H9 (cell line): ENCODE results near the gene PSMB7. TPM values are rescaled to one million over a fixed set of nuclear protein-coding genes. Genes with fewer than 3 reads are reported as not detected.

Source experiments
- DNase-seq: peaks from one replicate; pipeline ENCODE4 v3.0.0-alpha.2; 2017
- H2AFZ ChIP-seq: one replicate; pipeline ENCODE4 v1.6.1; 2013; ENCODE audit warnings: mild to moderate bottlenecking, low read length, control low read depth, moderate library complexity
- H2AK5ac ChIP-seq: 2 replicates; pipeline ENCODE4 v1.6.1; 2013; ENCODE audit warnings: low read length, control low read depth, mixed read lengths; ENCODE audit not compliant: insufficient read length
- H2BK120ac ChIP-seq: one replicate; pipeline ENCODE4 v1.6.1; 2013; ENCODE audit warnings: low read depth, mild to moderate bottlenecking, low read length, control low read depth, inconsistent platforms; ENCODE audit not compliant: poor library complexity, severe bottlenecking
- H2BK12ac ChIP-seq: 2 replicates; pipeline ENCODE4 v1.6.1; 2013; ENCODE audit warnings: low read length, control low read depth, mixed read lengths, low read depth; ENCODE audit not compliant: insufficient read length
- H2BK15ac ChIP-seq: 2 replicates; pipeline ENCODE4 v1.6.1; 2013; ENCODE audit warnings: low read depth, low read length, control low read depth
- H2BK20ac ChIP-seq: one replicate; pipeline ENCODE4 v1.6.1; 2013; ENCODE audit warnings: low read depth, mild to moderate bottlenecking, low read length, control low read depth, inconsistent platforms; ENCODE audit not compliant: poor library complexity, severe bottlenecking
- H2BK5ac ChIP-seq: 2 replicates; pipeline ENCODE4 v1.6.1; 2013; ENCODE audit warnings: low read length, control low read depth, mixed read lengths; ENCODE audit not compliant: insufficient read length
- H3K14ac ChIP-seq: 2 replicates; pipeline ENCODE4 v1.6.1; 2013; ENCODE audit warnings: low read length, control low read depth; ENCODE audit not compliant: insufficient read depth
- H3K18ac ChIP-seq: 2 replicates; pipeline ENCODE4 v1.6.1; 2013; ENCODE audit warnings: low read depth, mild to moderate bottlenecking, mixed read lengths, low read length, control low read depth; ENCODE audit not compliant: insufficient read length
- H3K23ac ChIP-seq: 2 replicates; pipeline ENCODE4 v1.6.1; 2013; ENCODE audit warnings: low read length, control low read depth, mixed read lengths, low read depth; ENCODE audit not compliant: insufficient read length
- H3K23me2 ChIP-seq: 2 replicates; pipeline ENCODE4 v1.6.1; 2013; ENCODE audit warnings: low read depth, mild to moderate bottlenecking, mixed read lengths, low read length, control low read depth; ENCODE audit not compliant: insufficient read length, poor library complexity, severe bottlenecking
- H3K27ac ChIP-seq: 2 replicates; pipeline ENCODE4 v1.5.1; 2013; ENCODE audit warnings: low read length, control low read depth, mixed read lengths, low read depth; ENCODE audit not compliant: insufficient read length
- H3K27me3 ChIP-seq: 2 replicates; pipeline ENCODE4 v1.6.1; 2013; ENCODE audit warnings: low read length, control low read depth, inconsistent platforms; ENCODE audit not compliant: insufficient read depth
- H3K4ac ChIP-seq: 2 replicates; pipeline ENCODE4 v1.6.1; 2013; ENCODE audit warnings: low read depth, mild to moderate bottlenecking, control low read depth, inconsistent platforms, low read length, moderate library complexity
- H3K4me1 ChIP-seq: 2 replicates; pipeline ENCODE4 v1.6.1; 2013; ENCODE audit warnings: low read length, control low read depth, inconsistent platforms; ENCODE audit not compliant: insufficient read depth
- H3K4me2 ChIP-seq: 2 replicates; pipeline ENCODE4 v1.6.1; 2013; ENCODE audit warnings: low read length, control low read depth, mixed read lengths; ENCODE audit not compliant: insufficient read length, insufficient read depth
- H3K56ac ChIP-seq: 2 replicates; pipeline ENCODE4 v1.6.1; 2013; ENCODE audit warnings: low read depth, mild to moderate bottlenecking, mixed read lengths, low read length, control low read depth; ENCODE audit not compliant: insufficient read length
- H3K79me1 ChIP-seq: 2 replicates; pipeline ENCODE4 v1.6.1; 2013; ENCODE audit warnings: low read depth, mild to moderate bottlenecking, moderate library complexity, low read length, control low read depth, inconsistent platforms; ENCODE audit not compliant: insufficient read depth, poor library complexity, severe bottlenecking
- H3K79me2 ChIP-seq: 2 replicates; pipeline ENCODE4 v1.6.1; 2013; ENCODE audit warnings: low read length, control low read depth, inconsistent platforms; ENCODE audit not compliant: insufficient read depth
- H3K9ac ChIP-seq: 2 replicates; pipeline ENCODE4 v1.6.1; 2013; ENCODE audit warnings: low read length, control low read depth, mixed read lengths; ENCODE audit not compliant: insufficient read length; ENCODE audit errors: extremely low read depth
- H3K9me3 ChIP-seq: one replicate; pipeline ENCODE4 v1.6.1; 2013; ENCODE audit warnings: low read depth, low read length, inconsistent platforms; ENCODE audit not compliant: control insufficient read depth
- H3T11ph ChIP-seq: one replicate; pipeline ENCODE4 v1.6.1; 2013; ENCODE audit warnings: mild to moderate bottlenecking, low read length, control low read depth, inconsistent platforms
- H4K20me1 ChIP-seq: one replicate; pipeline ENCODE4 v1.6.1; 2013; ENCODE audit not compliant: control insufficient read depth, insufficient read length, insufficient read depth
- H4K5ac ChIP-seq: 2 replicates; pipeline ENCODE4 v1.6.1; 2013; ENCODE audit warnings: low read depth, mild to moderate bottlenecking, mixed read lengths, low read length, control low read depth; ENCODE audit not compliant: insufficient read length
- H4K8ac ChIP-seq: replicated peaks from 2 replicates; pipeline ENCODE4 v1.6.1; 2013; ENCODE audit warnings: low read length, control low read depth, mixed read lengths, low read depth; ENCODE audit not compliant: insufficient read length
- H4K91ac ChIP-seq: 2 replicates; pipeline ENCODE4 v1.6.1; 2013; ENCODE audit warnings: low read depth, mild to moderate bottlenecking, moderate library complexity, mixed read lengths, low read length, control low read depth; ENCODE audit not compliant: insufficient read length
- H3K27ac Mint-ChIP-seq, 3 experiments: 2 replicates in 2 of 3; 3 replicates in 1 of 3; pipeline ENCODE4 v1.8.0; 2020 to 2021; ENCODE audit warnings: mixed read lengths in 3 of 3, mild to moderate bottlenecking in 1 of 3, moderate library complexity in 1 of 3
- H3K27me3 Mint-ChIP-seq: 2 replicates; pipeline ENCODE4 v1.8.0; 2021; ENCODE audit warnings: low read depth, mild to moderate bottlenecking, moderate library complexity, mixed read lengths
- H3K36me3 Mint-ChIP-seq, 3 experiments: 2 replicates in 2 of 3; 3 replicates in 1 of 3; pipeline ENCODE4 v1.8.0; 2020 to 2021; ENCODE audit warnings: low read depth in 3 of 3, mixed read lengths in 3 of 3; ENCODE audit not compliant: insufficient read depth in 1 of 3
- H3K4me1 Mint-ChIP-seq, 2 experiments: 2 replicates each; pipeline ENCODE4 v1.8.0; 2020; ENCODE audit warnings: mixed read lengths in 2 of 2
- H3K4me3 Mint-ChIP-seq, 2 experiments: 2 replicates in 1 of 2; 3 replicates in 1 of 2; pipeline ENCODE4 v1.8.0; 2020 to 2021; ENCODE audit warnings: mild to moderate bottlenecking in 2 of 2, mixed read lengths in 2 of 2, moderate library complexity in 1 of 2
- H3K9me3 Mint-ChIP-seq, 2 experiments: 2 replicates in 1 of 2; 3 replicates in 1 of 2; pipeline ENCODE4 v1.8.0; 2020; ENCODE audit warnings: mild to moderate bottlenecking in 2 of 2, mixed read lengths in 2 of 2, moderate library complexity in 1 of 2
- WGBS: extraction: QIAGEN DNeasy Blood & Tissue Kit; methylation state at CpG from one replicate; pipeline ENCODE4 v1.1.7; 2013; ENCODE audit warnings: missing lambda C conversion rate, low lambda C conversion rate, mixed read lengths; ENCODE audit not compliant: insufficient read length; ENCODE audit errors: extremely low coverage; 5-methylcytosine and 5-hydroxymethylcytosine counted together
- total RNA-seq: library from RNA; stranded (reverse); gene quantifications from 2 replicates; pipeline ENCODE4 v1.2.1, GENCODE V29; 2021
- TF ChIP-seq, protein P1 (sequence below): fragments of 200-600 bp; sonication (generic); conservative IDR thresholded peaks from 3 replicates; pipeline ENCODE4 v1.8.0; 2021; ENCODE audit warnings: antibody characterized with exemption, mild to moderate bottlenecking

Gene PSMB7
- total RNA-seq, 1 experiment from 2014 or later: 209 TPM

DNA sequence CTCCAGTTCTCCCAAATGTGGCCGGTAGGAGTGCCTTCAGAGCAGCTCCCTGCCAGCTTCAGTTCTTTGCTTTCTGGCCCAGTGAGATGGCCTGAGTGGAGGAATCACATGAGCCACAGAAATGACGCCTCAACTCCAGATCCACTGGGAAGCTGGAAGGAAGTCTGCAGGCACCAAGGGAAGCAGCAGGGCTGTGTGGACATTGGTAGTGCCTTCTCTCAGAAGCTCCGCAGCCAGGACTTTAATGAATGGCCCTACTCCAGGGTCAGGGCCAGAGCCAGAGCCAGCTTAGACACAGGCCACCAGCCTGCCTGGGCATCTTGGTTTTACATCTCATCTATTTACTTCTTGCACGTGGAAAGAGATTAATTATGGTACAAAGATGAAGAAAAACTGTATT is 12.0 kb upstream of the PSMB7 start:
- H3K9ac ChIP-seq: no peak overlapping the region
- H3K27ac ChIP-seq: no peak overlapping the region
- H3K4me3 Mint-ChIP-seq: no peak overlapping the region
- H3K23ac ChIP-seq: no peak overlapping the region
- no peaks in the 10 kb centered on the region for H3K4me1 ChIP-seq
- H4K5ac ChIP-seq: no peak overlapping the region
- no peak overlapping the region for H3K14ac ChIP-seq
- no peaks in the 10 kb centered on the region for H3K27me3 ChIP-seq
- H3K4me2 ChIP-seq: no peak overlapping the region
- no peak overlapping the region for H2AK5ac ChIP-seq
- TF ChIP-seq, protein P1, sequence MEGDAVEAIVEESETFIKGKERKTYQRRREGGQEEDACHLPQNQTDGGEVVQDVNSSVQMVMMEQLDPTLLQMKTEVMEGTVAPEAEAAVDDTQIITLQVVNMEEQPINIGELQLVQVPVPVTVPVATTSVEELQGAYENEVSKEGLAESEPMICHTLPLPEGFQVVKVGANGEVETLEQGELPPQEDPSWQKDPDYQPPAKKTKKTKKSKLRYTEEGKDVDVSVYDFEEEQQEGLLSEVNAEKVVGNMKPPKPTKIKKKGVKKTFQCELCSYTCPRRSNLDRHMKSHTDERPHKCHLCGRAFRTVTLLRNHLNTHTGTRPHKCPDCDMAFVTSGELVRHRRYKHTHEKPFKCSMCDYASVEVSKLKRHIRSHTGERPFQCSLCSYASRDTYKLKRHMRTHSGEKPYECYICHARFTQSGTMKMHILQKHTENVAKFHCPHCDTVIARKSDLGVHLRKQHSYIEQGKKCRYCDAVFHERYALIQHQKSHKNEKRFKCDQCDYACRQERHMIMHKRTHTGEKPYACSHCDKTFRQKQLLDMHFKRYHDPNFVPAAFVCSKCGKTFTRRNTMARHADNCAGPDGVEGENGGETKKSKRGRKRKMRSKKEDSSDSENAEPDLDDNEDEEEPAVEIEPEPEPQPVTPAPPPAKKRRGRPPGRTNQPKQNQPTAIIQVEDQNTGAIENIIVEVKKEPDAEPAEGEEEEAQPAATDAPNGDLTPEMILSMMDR: no peak
- H3K36me3 Mint-ChIP-seq: no peaks in the 10 kb centered on the region
- H3K79me1 ChIP-seq: no peaks in the 10 kb centered on the region
- H3K27ac Mint-ChIP-seq: no peak overlapping the region
- no peak overlapping the region for H3K4ac ChIP-seq
- peaks cover 0 to 2% of the 10 kb centered on the region in 2 experiments; a peak in 1 of 5 replicates for H3K9me3 Mint-ChIP-seq
- no peaks in the 10 kb centered on the region for H3K9me3 ChIP-seq
- no CpG with 5 or more reads among the region's 4 CpGs for WGBS
- H3K4me1 Mint-ChIP-seq: no peaks in the 10 kb centered on the region
- no peaks in the 10 kb centered on the region for H3K23me2 ChIP-seq
- no peak overlapping the region for H2AFZ ChIP-seq
- no peak overlapping the region for H2BK12ac ChIP-seq
- H3K56ac ChIP-seq: no peak overlapping the region
- no peak overlapping the region for H3T11ph ChIP-seq
- H4K20me1 ChIP-seq: no peaks in the 10 kb centered on the region
- no peak overlapping the region for H2BK5ac ChIP-seq
- no peak for DNase-seq
- H3K79me2 ChIP-seq: no peaks in the 10 kb centered on the region
- no peak overlapping the region for H2BK120ac ChIP-seq
- H2BK20ac ChIP-seq: no peak overlapping the region
- no peak overlapping the region for H3K18ac ChIP-seq
- H3K27me3 Mint-ChIP-seq: peaks cover 17% of the 10 kb centered on the region
- H2BK15ac ChIP-seq: no peak overlapping the region
- no peak overlapping the region for H4K8ac ChIP-seq
- H4K91ac ChIP-seq: no peak overlapping the region
